ENCODE results near the gene C11orf24.
"Not testable (repeated sequence)": the region's sequence is repeated elsewhere in the genome, so short reads cannot be mapped to it uniquely, and the experiment has no call there.

Gene C11orf24

GRCh38 chr11:68243847-68244246, 27.9 kb downstream of the C11orf24 start:
- not testable (repeated sequence) for DNase-seq

GRCh38 chr11:68242616-68243015, 29.2 kb downstream of the C11orf24 start:
- DNase-seq = no peak

- no peak for DNase-seq
Measured at GRCh38 chr11:68231621-68232020, 40.2 kb downstream of the C11orf24 start.

GRCh38 chr11:68229601-68230000, 42.2 kb downstream of the C11orf24 start:
- no peak for DNase-seq

GRCh38 chr11:68226421-68226820, 45.4 kb downstream of the C11orf24 start:
- DNase-seq = no peak

- no peak for DNase-seq
Measured at GRCh38 chr11:68224606-68225005, 47.2 kb downstream of the C11orf24 start.

- DNase-seq = no peak
Measured at GRCh38 chr11:68223275-68223674, 48.5 kb downstream of the C11orf24 start.

GRCh38 chr11:68221406-68221805, 50.4 kb downstream of the C11orf24 start:
- no peak for DNase-seq

GRCh38 chr11:68216171-68216938, 55.4 kb downstream of the C11orf24 start:
- DNase-seq = no peak

GRCh38 chr11:68215524-68216170, 56.1 kb downstream of the C11orf24 start:
- no peak for DNase-seq

GRCh38 chr11:68215087-68215445, 56.7 kb downstream of the C11orf24 start:
- DNase-seq = no peak

- DNase-seq = no peak
Measured at GRCh38 chr11:68214173-68215086, 57.3 kb downstream of the C11orf24 start.

GRCh38 chr11:68213555-68214172, 58.1 kb downstream of the C11orf24 start:
- peak; percentile 81 for DNase-seq

- no peak for DNase-seq
Measured at GRCh38 chr11:68213135-68213515, 58.6 kb downstream of the C11orf24 start, which contains the start of gene KMT5B. Gene KMT5B, minus strand, starts transcription at chr11:68213296. Its CDS starts 23,220 bp downstream, at chr11:68190076.

GRCh38 chr11:68212421-68213134, 59.2 kb downstream of the C11orf24 start:
- DNase-seq = peak; percentile 54

GRCh38 chr11:68211546-68211945, 60.2 kb downstream of the C11orf24 start:
- no peak for DNase-seq
